Endothelial cell of umbilical vein (primary cell): ENCODE results near the gene HOXB3.

Experiments used
- EZH2 ChIP-seq: IDR thresholded peaks from 2 replicates; pipeline ENCODE4 v1.6.1; 2012; ENCODE audit warnings: borderline replicate concordance, low read depth, mild to moderate bottlenecking, moderate library complexity, low read length, inconsistent platforms; ENCODE audit not compliant: severe bottlenecking
- GATA2 ChIP-seq: IDR thresholded peaks from 2 replicates; pipeline ENCODE4 v1.7.0; 2011; ENCODE audit warnings: low read depth, mild to moderate bottlenecking, moderate library complexity, mixed read lengths, low read length; ENCODE audit not compliant: insufficient read length, insufficient read depth
- MYC ChIP-seq: IDR thresholded peaks from one replicate; pipeline ENCODE4 v1.6.1; 2011; ENCODE audit warnings: mild to moderate bottlenecking, low read depth, low read length
- POLR2A ChIP-seq: IDR thresholded peaks from 2 replicates; pipeline ENCODE4 v1.6.1; 2012; ENCODE audit warnings: low read depth, mild to moderate bottlenecking, control low read depth, low read length
- POLR2AphosphoS5 ChIP-seq: IDR thresholded peaks from 2 replicates; pipeline ENCODE4 v1.6.1; 2012; ENCODE audit warnings: low read depth, mild to moderate bottlenecking, control low read depth, low read length, moderate library complexity; ENCODE audit not compliant: insufficient read depth
- TF ChIP-seq, protein P1 (sequence below), 2 donors: IDR thresholded peaks; 1 replicate in 1 of 2; 2 replicates in 1 of 2; pipeline ENCODE4 v1.5.1; 2011; ENCODE audit warnings: low read length in 2 of 2, mild to moderate bottlenecking in 2 of 2, moderate library complexity in 2 of 2, control low read depth in 1 of 2, inconsistent platforms in 1 of 2, low read depth in 1 of 2; ENCODE audit not compliant: insufficient read depth in 1 of 2; ENCODE audit errors: extremely low read depth in 1 of 2

- TF ChIP-seq, protein P1, sequence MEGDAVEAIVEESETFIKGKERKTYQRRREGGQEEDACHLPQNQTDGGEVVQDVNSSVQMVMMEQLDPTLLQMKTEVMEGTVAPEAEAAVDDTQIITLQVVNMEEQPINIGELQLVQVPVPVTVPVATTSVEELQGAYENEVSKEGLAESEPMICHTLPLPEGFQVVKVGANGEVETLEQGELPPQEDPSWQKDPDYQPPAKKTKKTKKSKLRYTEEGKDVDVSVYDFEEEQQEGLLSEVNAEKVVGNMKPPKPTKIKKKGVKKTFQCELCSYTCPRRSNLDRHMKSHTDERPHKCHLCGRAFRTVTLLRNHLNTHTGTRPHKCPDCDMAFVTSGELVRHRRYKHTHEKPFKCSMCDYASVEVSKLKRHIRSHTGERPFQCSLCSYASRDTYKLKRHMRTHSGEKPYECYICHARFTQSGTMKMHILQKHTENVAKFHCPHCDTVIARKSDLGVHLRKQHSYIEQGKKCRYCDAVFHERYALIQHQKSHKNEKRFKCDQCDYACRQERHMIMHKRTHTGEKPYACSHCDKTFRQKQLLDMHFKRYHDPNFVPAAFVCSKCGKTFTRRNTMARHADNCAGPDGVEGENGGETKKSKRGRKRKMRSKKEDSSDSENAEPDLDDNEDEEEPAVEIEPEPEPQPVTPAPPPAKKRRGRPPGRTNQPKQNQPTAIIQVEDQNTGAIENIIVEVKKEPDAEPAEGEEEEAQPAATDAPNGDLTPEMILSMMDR (IDR thresholded peaks at IDR 0.05; ENCODE audit: extremely low read depth in 1 of 2, insufficient read depth in 1 of 2, low read depth in 1 of 2, low read length in 2 of 2) = no peak
- TF ChIP-seq POLR2A = no peak
- no peak for TF ChIP-seq MYC
- TF ChIP-seq EZH2 = no peak
- no peak for TF ChIP-seq GATA2
- TF ChIP-seq POLR2AphosphoS5 = no peak
Observed at GRCh38 chr17:48605991-48606891, 16.2 kb upstream of the HOXB3 start.
